GM20000 (cell line): ENCODE measurements around the gene AFG3L2.

Experiments
- DNase-seq: peaks from one replicate; pipeline ENCODE4 v3.0.0; 2012; ENCODE audit warnings: low spot score
- CTCF ChIP-seq: IDR thresholded peaks from 2 replicates; pipeline ENCODE4 v1.5.1; 2012; ENCODE audit warnings: mild to moderate bottlenecking, control low read depth; ENCODE audit errors: extremely low read depth, missing control alignments

The AFG3L2 gene

GRCh38 chr18:12369211-12369610 is 7.8 kb downstream of the AFG3L2 start:
- DNase-seq, result no peak
- TF ChIP-seq CTCF, result no peak

- no peak for TF ChIP-seq CTCF
- DNase-seq, result no peak
These were observed 10.2 kb downstream of the AFG3L2 start for GRCh38 chr18:12366784-12367183.

- TF ChIP-seq CTCF, result no peak
- no peak for DNase-seq
These were observed 10.6 kb downstream of the AFG3L2 start for GRCh38 chr18:12366379-12366778.

- no peak for DNase-seq
- no peak for TF ChIP-seq CTCF
These were observed 14.4 kb downstream of the AFG3L2 start for GRCh38 chr18:12362473-12363174.

GRCh38 chr18:12361770-12362378 is 15.2 kb downstream of the AFG3L2 start:
- DNase-seq, result no peak
- TF ChIP-seq CTCF, result no peak

- TF ChIP-seq CTCF, result no peak
- DNase-seq, result no peak
These were observed 17.5 kb downstream of the AFG3L2 start for GRCh38 chr18:12359515-12359927.

DNA sequence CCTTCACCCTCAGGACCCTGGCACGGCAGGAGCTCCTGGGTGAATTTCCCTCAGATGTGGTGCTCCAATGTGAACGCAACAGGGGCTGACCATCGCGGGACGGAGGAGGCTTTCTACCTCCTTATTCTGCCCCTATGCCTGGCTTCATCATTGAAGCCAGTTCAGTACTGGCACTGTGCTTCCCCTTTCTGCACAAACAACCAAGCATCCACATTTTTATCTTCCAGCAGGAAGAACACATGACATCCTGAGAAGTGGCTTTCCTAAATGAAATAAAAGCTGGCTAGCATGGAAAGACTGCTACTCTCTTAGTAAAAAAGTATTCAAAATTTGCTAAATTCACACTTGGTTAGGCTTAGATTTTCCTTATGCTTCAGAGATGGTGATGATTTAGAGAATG is 24.8 kb downstream of the AFG3L2 start:
- TF ChIP-seq CTCF, result no peak
- no peak for DNase-seq
